Neural progenitor cell (in vitro differentiated cells): ENCODE data around the gene PSKH1. TPM values are rescaled to one million over a fixed set of nuclear protein-coding genes. Genes with fewer than 3 reads are reported as not detected.
A peak's percentile ranks its signal among the peaks of the same experiment; 100 is the strongest.

Experiments
- DNase-seq: peaks from one replicate; pipeline ENCODE4 v3.0.0-alpha.2; 2016; ENCODE audit warnings: low spot score
- H2AFZ ChIP-seq: fragments of 200-600 bp; sonication (generic); replicated peaks from 2 replicates; pipeline ENCODE4 v1.6.1; 2016; ENCODE audit warnings: antibody characterized with exemption
- H3F3A ChIP-seq: fragments of 200-600 bp; sonication (generic); 2 replicates; pipeline ENCODE4 v1.6.1; 2016; ENCODE audit warnings: antibody characterized with exemption, low read depth
- H3K27ac ChIP-seq: fragments of 200-600 bp; sonication (generic); 2 replicates; pipeline ENCODE4 v1.5.1; 2016; ENCODE audit warnings: mild to moderate bottlenecking
- H3K27me3 ChIP-seq: fragments of 200-600 bp; sonication (generic); 2 replicates; pipeline ENCODE4 v1.6.1; 2016; ENCODE audit warnings: mild to moderate bottlenecking, moderate library complexity
- H3K36me3 ChIP-seq: fragments of 200-600 bp; sonication (generic); 2 replicates; pipeline ENCODE4 v1.5.1; 2016
- H3K4me1 ChIP-seq: fragments of 200-600 bp; sonication (generic); 2 replicates; pipeline ENCODE4 v1.6.1; 2016; ENCODE audit warnings: mixed run types
- H3K4me2 ChIP-seq: fragments of 200-600 bp; sonication (generic); 2 replicates; pipeline ENCODE4 v1.6.1; 2016
- H3K4me3 ChIP-seq: fragments of 200-600 bp; sonication (generic); 2 replicates; pipeline ENCODE4 v1.5.1; 2016
- H3K79me2 ChIP-seq: fragments of 200-600 bp; sonication (generic); 2 replicates; pipeline ENCODE4 v1.6.1; 2016; ENCODE audit warnings: low read depth
- H3K9ac ChIP-seq: fragments of 200-600 bp; sonication (generic); 2 replicates; pipeline ENCODE4 v1.6.1; 2016
- H3K9me3 ChIP-seq: fragments of 200-600 bp; sonication (generic); 2 replicates; pipeline ENCODE4 v1.5.1; 2016; ENCODE audit warnings: low read depth
- H4K20me1 ChIP-seq: fragments of 200-600 bp; sonication (generic); 2 replicates; pipeline ENCODE4 v1.6.1; 2016; ENCODE audit warnings: low read depth
- H3K27ac Mint-ChIP-seq: 3 replicates; pipeline ENCODE4 v1.8.0; 2021; ENCODE audit warnings: mixed read lengths
- H3K27me3 Mint-ChIP-seq: 2 replicates; pipeline ENCODE4 v1.8.0; 2022; ENCODE audit warnings: low read depth, mild to moderate bottlenecking, inconsistent platforms, moderate library complexity, mixed read lengths; ENCODE audit not compliant: insufficient read depth
- H3K36me3 Mint-ChIP-seq: 3 replicates; pipeline ENCODE4 v1.8.0; 2021; ENCODE audit warnings: mixed read lengths
- H3K4me1 Mint-ChIP-seq: 3 replicates; pipeline ENCODE4 v1.8.0; 2021; ENCODE audit warnings: mixed read lengths
- H3K4me3 Mint-ChIP-seq: 3 replicates; pipeline ENCODE4 v1.8.0; 2021; ENCODE audit warnings: mild to moderate bottlenecking, moderate library complexity, mixed read lengths
- H3K9me3 Mint-ChIP-seq: 3 replicates; pipeline ENCODE4 v1.8.0; 2020; ENCODE audit warnings: mixed read lengths
- EZH2 ChIP-seq: fragments of 200-600 bp; sonication (generic); IDR thresholded peaks from 2 replicates; pipeline ENCODE4 v1.6.1; 2017; ENCODE audit warnings: antibody characterized with exemption, mild to moderate bottlenecking, moderate library complexity
- EZH2phosphoT487 ChIP-seq: fragments of 200-600 bp; sonication (generic); IDR thresholded peaks from 2 replicates; pipeline ENCODE4 v1.6.1; 2017; ENCODE audit warnings: antibody characterized with exemption
- total RNA-seq: library from RNA; depleted of rRNA; stranded (reverse); fragments of >200 nt; gene quantifications from 2 replicates; pipeline ENCODE4 v1.2.3, GENCODE V29; 2015; ENCODE audit warnings: low replicate concordance
- TF ChIP-seq, protein P1 (sequence below): fragments of 200-600 bp; sonication (generic); IDR thresholded peaks from 2 replicates; pipeline ENCODE4 v1.5.1; 2017; ENCODE audit warnings: antibody characterized with exemption, mild to moderate bottlenecking

PSKH1 gene
- total RNA-seq, 1 donor from 2014 or later: 13.1 TPM

DNA sequence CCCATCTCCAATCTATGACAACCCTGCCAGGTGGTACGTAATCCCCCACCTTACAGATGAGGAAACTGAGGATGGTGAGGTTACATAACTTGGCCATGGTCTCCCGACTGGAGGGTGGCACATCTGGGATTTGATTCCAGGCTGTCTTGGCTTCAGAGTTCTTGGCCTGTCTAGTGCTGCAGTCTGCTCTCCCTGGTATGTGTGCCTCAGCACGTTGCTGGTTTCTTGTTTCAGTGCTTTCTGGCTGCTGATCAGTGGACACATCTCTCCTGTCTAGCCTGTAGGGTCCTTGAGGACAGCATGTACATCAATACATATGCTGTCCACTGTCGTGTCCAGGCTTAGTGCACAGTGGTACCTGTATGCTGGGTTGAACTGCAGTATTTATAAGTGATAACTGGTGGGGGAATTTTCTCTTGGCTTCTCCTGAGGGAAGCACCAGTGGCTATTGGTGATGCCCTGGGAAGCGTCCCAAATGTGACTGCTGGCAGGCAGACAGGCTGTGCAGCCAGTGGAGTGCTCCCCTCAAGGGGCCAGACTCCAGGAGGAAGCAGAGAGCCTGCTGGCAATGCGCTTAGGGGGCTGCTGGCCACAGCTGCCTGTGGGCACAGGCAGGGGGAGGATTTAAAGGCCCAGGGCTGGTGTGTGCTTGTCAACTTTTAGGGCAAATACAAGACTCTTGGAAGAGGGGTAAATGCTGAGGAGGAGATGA, 24.2 kb downstream of the PSKH1 start:
- Histone ChIP-seq H3K4me3 (no peak overlapping the region), H3K9me3 (no peaks in the 10 kb centered on the region), H3K27ac (no peak overlapping the region), H3K4me1 (no peaks in the 10 kb centered on the region), H4K20me1 (peaks cover 40% of the 10 kb centered on the region), H3K79me2 (no peaks in the 10 kb centered on the region), H3K36me3 (no peaks in the 10 kb centered on the region), H3K9ac (no peak overlapping the region), H2AFZ (no peak overlapping the region), H3K27me3 (no peaks in the 10 kb centered on the region), H3F3A (no peaks in the 10 kb centered on the region), H3K4me2 (no peak overlapping the region)
- peaks cover 2% of the 10 kb centered on the region for H3K4me1 Mint-ChIP-seq
- H3K36me3 Mint-ChIP-seq: peaks cover 6% of the 10 kb centered on the region
- H3K9me3 Mint-ChIP-seq: no peaks in the 10 kb centered on the region
- H3K27ac Mint-ChIP-seq: peak overlapping the region; percentile 9
- H3K4me3 Mint-ChIP-seq: no peak overlapping the region
- TF ChIP-seq EZH2phosphoT487 (no peak), EZH2 (no peak)
- TF ChIP-seq, protein P1, sequence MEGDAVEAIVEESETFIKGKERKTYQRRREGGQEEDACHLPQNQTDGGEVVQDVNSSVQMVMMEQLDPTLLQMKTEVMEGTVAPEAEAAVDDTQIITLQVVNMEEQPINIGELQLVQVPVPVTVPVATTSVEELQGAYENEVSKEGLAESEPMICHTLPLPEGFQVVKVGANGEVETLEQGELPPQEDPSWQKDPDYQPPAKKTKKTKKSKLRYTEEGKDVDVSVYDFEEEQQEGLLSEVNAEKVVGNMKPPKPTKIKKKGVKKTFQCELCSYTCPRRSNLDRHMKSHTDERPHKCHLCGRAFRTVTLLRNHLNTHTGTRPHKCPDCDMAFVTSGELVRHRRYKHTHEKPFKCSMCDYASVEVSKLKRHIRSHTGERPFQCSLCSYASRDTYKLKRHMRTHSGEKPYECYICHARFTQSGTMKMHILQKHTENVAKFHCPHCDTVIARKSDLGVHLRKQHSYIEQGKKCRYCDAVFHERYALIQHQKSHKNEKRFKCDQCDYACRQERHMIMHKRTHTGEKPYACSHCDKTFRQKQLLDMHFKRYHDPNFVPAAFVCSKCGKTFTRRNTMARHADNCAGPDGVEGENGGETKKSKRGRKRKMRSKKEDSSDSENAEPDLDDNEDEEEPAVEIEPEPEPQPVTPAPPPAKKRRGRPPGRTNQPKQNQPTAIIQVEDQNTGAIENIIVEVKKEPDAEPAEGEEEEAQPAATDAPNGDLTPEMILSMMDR: no peak
- no peak for DNase-seq
- H3K27me3 Mint-ChIP-seq: peaks cover 4% of the 10 kb centered on the region

DNA sequence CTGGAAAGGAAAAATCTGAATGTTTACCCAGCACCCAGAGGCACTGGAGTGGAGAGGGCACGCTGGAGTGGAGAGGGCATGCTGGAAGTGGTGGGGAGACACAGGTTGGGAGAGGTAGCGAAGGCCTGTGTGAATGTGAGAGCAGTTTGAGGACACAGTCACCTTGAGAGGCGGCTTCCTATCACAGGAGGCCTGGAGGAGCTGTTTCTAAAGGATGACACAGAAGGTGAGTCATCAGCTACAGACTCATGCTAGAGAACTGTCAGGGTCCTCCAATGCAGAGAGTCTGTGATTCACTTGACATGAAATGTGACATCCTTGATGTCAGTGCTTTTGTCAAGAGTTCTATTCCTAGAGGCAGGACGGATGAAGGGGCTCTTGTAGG, 24.8 kb downstream of the PSKH1 start:
- Histone ChIP-seq H3K4me3 (no peak overlapping the region), H3K9ac (no peak overlapping the region), H3K27ac (no peak overlapping the region), H3K9me3 (no peaks in the 10 kb centered on the region), H3K79me2 (no peaks in the 10 kb centered on the region), H4K20me1 (peaks cover 45% of the 10 kb centered on the region), H3F3A (no peaks in the 10 kb centered on the region), H3K36me3 (no peaks in the 10 kb centered on the region), H3K4me2 (no peak overlapping the region), H3K27me3 (no peaks in the 10 kb centered on the region), H2AFZ (no peak overlapping the region), H3K4me1 (no peaks in the 10 kb centered on the region)
- Mint-ChIP-seq H3K36me3 (peaks cover 6% of the 10 kb centered on the region), H3K27ac (peak overlapping the region; percentile 9), H3K9me3 (no peaks in the 10 kb centered on the region), H3K27me3 (peaks cover 4% of the 10 kb centered on the region), H3K4me1 (peaks cover 2% of the 10 kb centered on the region), H3K4me3 (no peak overlapping the region)
- no peak for TF ChIP-seq EZH2phosphoT487
- TF ChIP-seq, protein P1: no peak
- no peak for TF ChIP-seq EZH2
- DNase-seq: no peak

DNA sequence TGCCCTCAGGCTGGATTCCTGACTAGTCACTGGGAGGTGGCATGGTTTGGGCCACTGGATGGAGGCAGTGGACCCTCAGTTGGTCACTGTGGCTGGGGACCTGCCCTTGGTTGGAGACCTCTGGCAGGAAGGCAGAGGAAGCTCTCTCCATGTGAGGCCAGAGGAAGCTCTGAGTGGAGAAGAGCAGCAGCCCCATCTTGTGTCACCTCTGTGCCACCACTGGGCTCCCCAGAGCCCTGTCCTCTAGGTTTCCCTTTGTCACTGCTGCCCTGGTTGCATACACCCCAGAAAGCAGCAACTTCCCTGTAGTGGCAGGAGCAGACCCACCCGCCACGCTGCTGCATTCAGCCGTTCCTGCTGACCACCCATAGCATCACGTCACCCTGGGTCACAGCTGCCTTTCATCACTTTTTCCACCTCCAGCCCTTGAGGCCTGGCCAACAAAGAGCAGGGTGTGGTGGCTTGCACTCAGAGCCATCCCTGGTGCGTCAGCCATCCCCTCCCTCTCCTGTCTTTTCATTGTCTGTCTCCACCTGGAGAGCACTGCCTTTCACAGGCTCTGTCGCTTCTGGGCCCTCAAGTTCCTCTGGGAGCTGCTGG, 26.7 kb downstream of the PSKH1 start:
- Mint-ChIP-seq H3K27ac (no peak overlapping the region), H3K4me3 (no peak overlapping the region), H3K4me1 (no peaks in the 10 kb centered on the region), H3K9me3 (no peaks in the 10 kb centered on the region), H3K27me3 (peaks cover 4% of the 10 kb centered on the region), H3K36me3 (peaks cover 4% of the 10 kb centered on the region)
- Histone ChIP-seq H3K4me2 (no peak overlapping the region), H4K20me1 (peaks cover 63% of the 10 kb centered on the region), H3F3A (no peaks in the 10 kb centered on the region), H3K36me3 (no peaks in the 10 kb centered on the region), H3K4me1 (no peaks in the 10 kb centered on the region), H3K9ac (no peak overlapping the region), H3K4me3 (no peak overlapping the region), H3K27ac (no peak overlapping the region), H2AFZ (no peak overlapping the region), H3K79me2 (no peaks in the 10 kb centered on the region), H3K9me3 (no peaks in the 10 kb centered on the region), H3K27me3 (no peaks in the 10 kb centered on the region)
- no peak for DNase-seq
- TF ChIP-seq, protein P1: no peak
- no peak for TF ChIP-seq EZH2
- no peak for TF ChIP-seq EZH2phosphoT487
